Trophoblast cell (in vitro differentiated cells and primary cell): ENCODE data around the gene SLC27A4.

Experiments used
- DNase-seq, 2 donors: peaks; one replicate each; pipeline ENCODE4 v3.0.0-alpha.2; 2016
- H2AFZ ChIP-seq: 2 replicates; pipeline ENCODE4 v1.6.1; 2013; ENCODE audit warnings: low read length, moderate library complexity, mild to moderate bottlenecking; ENCODE audit not compliant: insufficient read depth, poor library complexity
- H2AK5ac ChIP-seq: 2 replicates; pipeline ENCODE4 v1.6.1; 2013; ENCODE audit warnings: mild to moderate bottlenecking, low read length
- H2BK120ac ChIP-seq: 2 replicates; pipeline ENCODE4 v1.6.1; 2013; ENCODE audit warnings: low read length, mild to moderate bottlenecking, moderate library complexity; ENCODE audit not compliant: insufficient read depth, poor library complexity
- H2BK12ac ChIP-seq: 2 replicates; pipeline ENCODE4 v1.6.1; 2013; ENCODE audit warnings: mild to moderate bottlenecking, low read length, moderate library complexity
- H2BK5ac ChIP-seq: 2 replicates; pipeline ENCODE4 v1.6.1; 2013; ENCODE audit warnings: low read length, low read depth, moderate library complexity, mild to moderate bottlenecking; ENCODE audit not compliant: poor library complexity
- H3K14ac ChIP-seq: 2 replicates; pipeline ENCODE4 v1.6.1; 2013; ENCODE audit warnings: mild to moderate bottlenecking, low read length
- H3K18ac ChIP-seq: 2 replicates; pipeline ENCODE4 v1.6.1; 2013; ENCODE audit warnings: mild to moderate bottlenecking, low read length
- H3K23ac ChIP-seq: 2 replicates; pipeline ENCODE4 v1.6.1; 2013; ENCODE audit warnings: low read length
- H3K27ac ChIP-seq: 2 replicates; pipeline ENCODE4 v1.5.1; 2013; ENCODE audit warnings: low read depth, mild to moderate bottlenecking, inconsistent platforms, low read length, moderate library complexity
- H3K27me3 ChIP-seq: 2 replicates; pipeline ENCODE4 v1.6.1; 2013; ENCODE audit warnings: inconsistent platforms, mild to moderate bottlenecking, low read length, moderate library complexity; ENCODE audit not compliant: insufficient read depth
- H3K36me3 ChIP-seq, 2 experiments: 1 replicate in 1 of 2; 2 replicates in 1 of 2; pipeline ENCODE4 v1.6.1; 2013; ENCODE audit warnings: low read length in 2 of 2, mild to moderate bottlenecking in 2 of 2, moderate library complexity in 1 of 2; ENCODE audit not compliant: insufficient read depth in 2 of 2, control insufficient read depth in 1 of 2
- H3K4ac ChIP-seq: 2 replicates; pipeline ENCODE4 v1.6.1; 2013; ENCODE audit warnings: low read depth, mild to moderate bottlenecking, low read length, moderate library complexity
- H3K4me1 ChIP-seq, 2 experiments: 1 replicate in 1 of 2; 2 replicates in 1 of 2; pipeline ENCODE4 v1.6.1; 2013; ENCODE audit warnings: low read length in 2 of 2, mild to moderate bottlenecking in 2 of 2, moderate library complexity in 1 of 2; ENCODE audit not compliant: insufficient read depth in 2 of 2, control insufficient read depth in 1 of 2
- H3K4me2 ChIP-seq: 2 replicates; pipeline ENCODE4 v1.6.1; 2013; ENCODE audit warnings: inconsistent platforms, mild to moderate bottlenecking, low read length, moderate library complexity
- H3K4me3 ChIP-seq: 2 replicates; pipeline ENCODE4 v1.5.1; 2013; ENCODE audit warnings: mild to moderate bottlenecking, low read depth, low read length, inconsistent platforms
- H3K79me1 ChIP-seq: one replicate; pipeline ENCODE4 v1.6.1; 2013; ENCODE audit warnings: low read length
- H3K79me2 ChIP-seq: 2 replicates; pipeline ENCODE4 v1.6.1; 2013; ENCODE audit warnings: low read length, mild to moderate bottlenecking; ENCODE audit not compliant: control insufficient read depth, insufficient read depth, poor library complexity
- H3K9ac ChIP-seq: 2 replicates; pipeline ENCODE4 v1.6.1; 2013; ENCODE audit warnings: mild to moderate bottlenecking, low read length
- H3K9me3 ChIP-seq: 2 replicates; pipeline ENCODE4 v1.6.1; 2013; ENCODE audit warnings: low read depth, mild to moderate bottlenecking, control low read depth, inconsistent platforms, low read length; ENCODE audit not compliant: insufficient read depth
- H4K12ac ChIP-seq: 2 replicates; pipeline ENCODE4 v1.6.1; 2013; ENCODE audit warnings: low read depth, mild to moderate bottlenecking, low read length, moderate library complexity
- H4K8ac ChIP-seq: 2 replicates; pipeline ENCODE4 v1.6.1; 2013; ENCODE audit warnings: low read depth, mild to moderate bottlenecking, low read length, moderate library complexity
- H4K91ac ChIP-seq: one replicate; pipeline ENCODE4 v1.6.1; 2013; ENCODE audit warnings: low read depth, mild to moderate bottlenecking, low read length, moderate library complexity
- WGBS: extraction: QIAGEN DNeasy Blood & Tissue Kit; methylation state at CpG from one replicate; pipeline ENCODE4 v1.1.7; 2013; ENCODE audit warnings: missing lambda C conversion rate; ENCODE audit not compliant: insufficient read length, insufficient coverage; ENCODE audit errors: extremely low coverage; 5-methylcytosine and 5-hydroxymethylcytosine counted together

Gene SLC27A4

DNA sequence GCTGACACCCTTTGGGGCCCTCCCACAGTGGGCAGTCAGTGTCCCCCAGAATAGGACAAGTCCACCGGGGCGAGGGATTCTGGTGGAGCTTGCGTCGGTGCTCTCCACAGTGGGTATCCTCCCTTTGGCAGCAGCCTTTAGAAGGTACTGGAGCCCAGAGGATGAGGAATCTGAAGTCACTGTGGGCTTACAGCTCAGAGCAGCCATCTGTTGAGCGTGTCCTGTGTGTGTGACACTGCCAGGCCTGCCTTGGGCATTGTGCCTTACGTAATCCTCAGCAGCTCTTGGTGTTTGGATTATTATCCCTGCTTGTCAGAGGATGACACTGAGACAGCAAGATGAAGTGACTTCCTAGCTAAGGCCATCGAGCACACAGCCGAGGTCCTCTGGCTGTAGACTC, 43.5 kb downstream of the SLC27A4 start:
- Histone ChIP-seq H3K9me3 (peaks cover 4% of the 10 kb centered on the region), H3K4me2 (no peak overlapping the region), H3K4me1 (no peaks in the 10 kb centered on the region), H2BK120ac (no peak overlapping the region), H3K4me3 (no peak overlapping the region), H2BK5ac (no peak overlapping the region), H3K9ac (no peak overlapping the region), H3K27ac (no peak overlapping the region), H2AK5ac (no peak overlapping the region), H3K18ac (no peak overlapping the region), H3K14ac (no peak overlapping the region), H4K12ac (no peak overlapping the region), H3K4ac (no peak overlapping the region), H3K27me3 (no peaks in the 10 kb centered on the region), H3K23ac (no peak overlapping the region), H3K79me2 (no peaks in the 10 kb centered on the region), H4K91ac (no peak overlapping the region), H2BK12ac (no peak overlapping the region), H2AFZ (no peak overlapping the region), H4K8ac (no peak overlapping the region), H3K36me3 (peaks cover 40 to 59% of the 10 kb centered on the region in 2 experiments), H3K79me1 (no peaks in the 10 kb centered on the region)
- DNase-seq: no peak
- whole genome bisulfite sequencing: no CpG with 5 or more reads among the region's 8 CpGs

DNA sequence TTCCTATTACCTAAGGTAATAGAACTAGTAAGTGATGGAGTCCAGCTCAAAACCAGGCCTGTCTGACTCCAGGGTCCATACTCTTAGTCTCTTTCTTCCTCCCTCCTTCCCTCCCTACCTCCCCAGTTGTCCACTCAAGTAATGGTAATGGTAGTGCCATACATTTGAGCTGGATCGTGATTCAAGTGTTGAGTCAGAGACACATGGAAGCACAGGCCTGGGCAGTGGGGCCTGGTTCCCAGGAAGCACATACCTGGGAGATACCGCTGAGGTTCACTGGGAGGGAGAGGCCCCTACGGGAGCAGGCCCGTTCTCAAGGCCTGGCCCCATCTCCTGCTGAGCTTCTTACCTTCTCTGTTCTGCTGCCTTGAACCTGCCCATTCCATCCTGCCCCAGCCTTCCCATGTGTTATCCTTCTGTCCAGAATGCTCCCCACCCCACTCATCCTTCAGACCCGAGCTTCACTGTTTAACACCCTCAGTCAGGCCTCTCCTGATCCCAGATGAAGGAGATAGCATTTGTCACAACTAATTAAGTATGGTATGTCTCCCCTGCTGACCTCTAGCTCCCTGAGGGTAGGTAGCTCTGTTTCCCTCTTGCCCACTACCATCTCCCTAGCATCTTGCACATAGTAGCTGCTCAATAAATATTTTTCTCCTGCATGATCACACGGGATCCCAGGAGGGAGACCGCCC, 44.6 kb downstream of the SLC27A4 start:
- Histone ChIP-seq H4K12ac (no peak overlapping the region), H4K8ac (no peak overlapping the region), H3K4me1 (no peaks in the 10 kb centered on the region), H2BK5ac (no peak overlapping the region), H3K14ac (no peak overlapping the region), H2AFZ (no peak overlapping the region), H3K27me3 (no peaks in the 10 kb centered on the region), H3K4me3 (no peak overlapping the region), H3K79me2 (no peaks in the 10 kb centered on the region), H3K4me2 (no peak overlapping the region), H3K18ac (no peak overlapping the region), H3K27ac (no peak overlapping the region), H3K23ac (no peak overlapping the region), H3K36me3 (peaks cover 48 to 67% of the 10 kb centered on the region in 2 experiments), H2BK12ac (no peak overlapping the region), H3K9me3 (peaks cover 6% of the 10 kb centered on the region), H4K91ac (no peak overlapping the region), H2AK5ac (no peak overlapping the region), H3K4ac (no peak overlapping the region), H2BK120ac (no peak overlapping the region), H3K9ac (no peak overlapping the region), H3K79me1 (no peaks in the 10 kb centered on the region)
- no CpG with 5 or more reads among the region's 7 CpGs for WGBS
- no peak for DNase-seq

DNA sequence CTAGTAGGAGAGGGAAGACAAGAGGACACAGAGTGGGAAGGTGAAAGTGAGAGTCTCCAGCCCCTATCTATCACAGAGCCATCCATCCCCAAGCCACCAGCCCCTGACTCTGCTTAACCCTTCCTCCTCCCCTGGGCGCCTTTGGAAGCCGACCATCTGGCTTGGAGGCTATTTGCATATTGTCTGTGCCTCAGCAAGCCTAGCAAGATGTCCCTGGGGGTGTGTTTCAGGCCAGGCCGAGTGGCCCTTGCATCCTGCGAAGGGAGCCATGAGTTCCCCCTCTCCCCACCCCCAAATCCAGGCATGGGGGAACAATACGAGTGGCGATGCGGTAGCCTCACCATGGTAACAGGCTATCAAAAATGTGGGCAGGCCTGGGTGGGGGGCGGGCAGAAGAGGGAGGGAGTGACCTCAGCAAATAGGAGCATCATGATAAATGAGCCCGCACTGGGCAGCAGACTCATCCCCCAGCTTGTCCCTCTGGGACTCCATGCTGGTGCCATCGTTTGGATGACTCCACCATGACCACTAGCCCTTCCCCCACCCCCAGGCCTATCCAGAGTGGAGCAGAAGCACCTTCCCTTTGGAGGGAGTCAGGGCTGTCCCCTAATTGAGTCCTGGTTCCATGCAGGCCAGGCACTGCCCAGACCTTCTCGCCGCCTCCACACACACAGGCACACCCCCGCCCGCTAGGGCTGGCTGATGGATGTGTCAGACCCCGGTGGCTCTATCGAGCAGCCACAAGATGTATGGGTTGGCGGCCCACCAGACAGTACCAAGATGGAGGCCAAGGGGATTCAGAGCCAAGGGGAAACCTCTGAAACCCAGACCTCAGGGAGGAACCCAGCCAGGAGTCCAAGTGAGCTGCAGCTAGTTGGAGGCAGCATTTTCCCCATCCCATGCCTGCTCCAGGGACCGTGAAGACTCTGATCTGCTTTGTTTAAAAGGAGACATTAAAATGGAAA, 45.5 kb downstream of the SLC27A4 start:
- Histone ChIP-seq H3K9me3 (peaks cover 6% of the 10 kb centered on the region), H4K12ac (no peak overlapping the region), H3K4ac (no peak overlapping the region), H2BK12ac (no peak overlapping the region), H3K9ac (no peak overlapping the region), H3K14ac (no peak overlapping the region), H4K91ac (no peak overlapping the region), H2BK120ac (no peak overlapping the region), H3K79me1 (no peaks in the 10 kb centered on the region), H3K36me3 (peaks cover 54 to 70% of the 10 kb centered on the region in 2 experiments), H3K27ac (no peak overlapping the region), H3K23ac (no peak overlapping the region), H3K18ac (no peak overlapping the region), H3K79me2 (no peaks in the 10 kb centered on the region), H3K27me3 (peaks cover 6% of the 10 kb centered on the region), H3K4me2 (no peak overlapping the region), H2AFZ (no peak overlapping the region), H4K8ac (no peak overlapping the region), H3K4me1 (no peaks in the 10 kb centered on the region), H2AK5ac (no peak overlapping the region), H3K4me3 (no peak overlapping the region), H2BK5ac (no peak overlapping the region)
- WGBS: no CpG with 5 or more reads among the region's 18 CpGs
- DNase-seq: no peak

DNA sequence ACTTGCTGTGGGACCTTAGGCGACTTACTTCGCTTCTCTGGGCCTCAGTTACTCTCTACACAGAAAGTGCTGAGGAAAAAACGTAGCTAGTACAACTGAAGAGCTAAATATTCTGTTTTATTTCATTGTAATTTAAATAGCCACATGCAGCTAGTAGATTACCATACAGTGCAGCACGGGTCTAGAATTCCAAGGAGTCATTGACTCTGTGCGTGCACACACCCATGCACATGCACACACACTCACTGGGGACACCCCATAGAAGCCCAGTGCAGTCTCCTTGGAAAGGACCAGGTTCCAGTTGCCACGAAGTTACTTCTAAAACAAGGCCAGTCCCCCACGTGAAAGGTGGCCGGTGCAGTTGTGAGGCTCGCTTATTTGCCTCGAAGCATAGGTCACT, 47.8 kb downstream of the SLC27A4 start:
- Histone ChIP-seq H2BK12ac (no peak overlapping the region), H3K23ac (no peak overlapping the region), H3K14ac (no peak overlapping the region), H3K9ac (no peak overlapping the region), H3K18ac (no peak overlapping the region), H3K36me3 (peaks cover 59 to 60% of the 10 kb centered on the region in 2 experiments), H2AFZ (no peak overlapping the region), H3K4me2 (no peak overlapping the region), H3K4me3 (no peak overlapping the region), H3K27ac (no peak overlapping the region), H2BK120ac (no peak overlapping the region), H3K27me3 (peaks cover 29% of the 10 kb centered on the region), H3K4ac (no peak overlapping the region), H3K79me1 (no peaks in the 10 kb centered on the region), H3K9me3 (peaks cover 6% of the 10 kb centered on the region), H3K4me1 (peaks cover 8 to 9% of the 10 kb centered on the region in 2 experiments), H3K79me2 (no peaks in the 10 kb centered on the region), H4K91ac (no peak overlapping the region), H2BK5ac (no peak overlapping the region), H4K8ac (no peak overlapping the region), H2AK5ac (no peak overlapping the region), H4K12ac (no peak overlapping the region)
- DNase-seq: no peak
- no CpG with 5 or more reads among the region's 10 CpGs for WGBS
